GM13977 (cell line): Measurements from ENCODE around the gene SCAMP1.
"Not testable (repeated sequence)": the region's sequence is repeated elsewhere in the genome, so short reads cannot be mapped to it uniquely, and the experiment has no call there.

Experiments
- DNase-seq: peaks from one replicate; pipeline ENCODE4 v3.0.0; 2012; ENCODE audit warnings: low spot score
- CTCF ChIP-seq: IDR thresholded peaks from 2 replicates; pipeline ENCODE4 v1.5.1; 2012; ENCODE audit warnings: mild to moderate bottlenecking, control low read depth; ENCODE audit not compliant: insufficient read depth; ENCODE audit errors: extremely low read depth, missing control alignments
- in situ Hi-C: fragments of 300-500 bp; cut with MboI; formaldehyde crosslinking; loops from one replicate; pipeline ENCODE4 v1.12.0; 2022; ENCODE audit warnings: low sequenced_read_pairs, low pct_unique_long_range_greater_than_20kb, mixed read lengths, inconsistent platforms; ENCODE audit not compliant: unreplicated experiment

The SCAMP1 gene

GRCh38 chr5:78433972-78434371 lies 73.6 kb downstream of the SCAMP1 start:
- no peak for TF ChIP-seq CTCF
- no peak for DNase-seq
- in situ Hi-C loops = no loop called here

- DNase-seq = no peak
- no peak for TF ChIP-seq CTCF
- in situ Hi-C loops = no loop called here
Measured at GRCh38 chr5:78447775-78448424, 87.5 kb downstream of the SCAMP1 start.

- in situ Hi-C loops = no loop called here
- TF ChIP-seq CTCF = no peak
- no peak for DNase-seq
Measured at GRCh38 chr5:78449103-78449502, 88.7 kb downstream of the SCAMP1 start.

- in situ Hi-C loops, DNase-seq: not testable (repeated sequence)
Measured at GRCh38 chr5:78457507-78457906, 97.1 kb downstream of the SCAMP1 start.

GRCh38 chr5:78458843-78459242 lies 98.4 kb downstream of the SCAMP1 start:
- in situ Hi-C loops = no loop called here
- no peak for TF ChIP-seq CTCF
- peak; percentile 11 for DNase-seq

- in situ Hi-C loops = no loop called here
- no peak for DNase-seq
- no peak for TF ChIP-seq CTCF
Measured at GRCh38 chr5:78467140-78467539, 106.7 kb downstream of the SCAMP1 start.

- peak; percentile 47 for DNase-seq
- peak; percentile 67 for TF ChIP-seq CTCF
- in situ Hi-C loops = no loop called here
Measured at GRCh38 chr5:78467752-78468357, 107.4 kb downstream of the SCAMP1 start.
